WTC11 (cell line): ENCODE measurements around the gene DBN1.

Experiments used
- ATF1 ChIP-seq: sonication (generic); formaldehyde crosslinking; IDR thresholded peaks from 2 replicates; pipeline ENCODE4 v1.8.1; 2023; ENCODE audit warnings: mild to moderate bottlenecking, moderate library complexity, missing genetic modification reagents
- ELF4 ChIP-seq: sonication (generic); formaldehyde crosslinking; IDR thresholded peaks from 2 replicates; pipeline ENCODE4 v1.8.1; 2022; ENCODE audit warnings: low read depth, mild to moderate bottlenecking, moderate library complexity, missing genetic modification reagents
- ETV6 ChIP-seq: sonication (generic); formaldehyde crosslinking; IDR thresholded peaks from 2 replicates; pipeline ENCODE4 v1.8.1; 2022; ENCODE audit warnings: mild to moderate bottlenecking, missing genetic modification reagents
- FOXP1 ChIP-seq: sonication (generic); formaldehyde crosslinking; IDR thresholded peaks from 2 replicates; pipeline ENCODE4 v1.8.0; 2022; ENCODE audit warnings: missing genetic modification reagents, mild to moderate bottlenecking, moderate library complexity, borderline replicate concordance
- NR2C2 ChIP-seq: sonication (generic); formaldehyde crosslinking; IDR thresholded peaks from 2 replicates; pipeline ENCODE4 v1.8.0; 2022; ENCODE audit warnings: mild to moderate bottlenecking, missing genetic modification reagents
- SMAD3 ChIP-seq: sonication (generic); formaldehyde crosslinking; IDR thresholded peaks from 2 replicates; pipeline ENCODE4 v1.8.0; 2022; ENCODE audit warnings: missing genetic modification reagents, mild to moderate bottlenecking, borderline replicate concordance
- ZNF121 ChIP-seq: sonication (generic); formaldehyde crosslinking; IDR thresholded peaks from 2 replicates; pipeline ENCODE4 v1.8.0; 2023; ENCODE audit warnings: missing genetic modification reagents
- TF ChIP-seq, protein P1 (sequence below): sonication (generic); formaldehyde crosslinking; IDR thresholded peaks from 2 replicates; pipeline ENCODE4 v1.8.1; 2023; ENCODE audit warnings: mild to moderate bottlenecking, missing genetic modification reagents
- TF ChIP-seq, protein P2 (sequence below): fragments of 200-600 bp; IDR thresholded peaks from 2 replicates; pipeline ENCODE4 v1.8.0; 2022; ENCODE audit warnings: antibody characterized with exemption
- TF ChIP-seq, protein P3 (sequence below): sonication (generic); formaldehyde crosslinking; IDR thresholded peaks from 2 replicates; pipeline ENCODE4 v1.8.1; 2023; ENCODE audit warnings: mild to moderate bottlenecking, missing genetic modification reagents, moderate library complexity
- TF ChIP-seq, protein P4 (sequence below): sonication (generic); formaldehyde crosslinking; IDR thresholded peaks from 2 replicates; pipeline ENCODE4 v1.8.1; 2022; ENCODE audit warnings: low read depth, mild to moderate bottlenecking, moderate library complexity, missing genetic modification reagents, borderline replicate concordance
- TF ChIP-seq, protein P5 (sequence below): sonication (generic); formaldehyde crosslinking; IDR thresholded peaks from 2 replicates; pipeline ENCODE4 v1.8.1; 2023; ENCODE audit warnings: mild to moderate bottlenecking, missing genetic modification reagents
- TF ChIP-seq, protein P6 (sequence below): sonication (generic); formaldehyde crosslinking; conservative IDR thresholded peaks from 2 replicates; pipeline ENCODE4 v1.8.1; 2023; ENCODE audit warnings: mild to moderate bottlenecking, low read depth, missing genetic modification reagents, moderate library complexity

DNA sequence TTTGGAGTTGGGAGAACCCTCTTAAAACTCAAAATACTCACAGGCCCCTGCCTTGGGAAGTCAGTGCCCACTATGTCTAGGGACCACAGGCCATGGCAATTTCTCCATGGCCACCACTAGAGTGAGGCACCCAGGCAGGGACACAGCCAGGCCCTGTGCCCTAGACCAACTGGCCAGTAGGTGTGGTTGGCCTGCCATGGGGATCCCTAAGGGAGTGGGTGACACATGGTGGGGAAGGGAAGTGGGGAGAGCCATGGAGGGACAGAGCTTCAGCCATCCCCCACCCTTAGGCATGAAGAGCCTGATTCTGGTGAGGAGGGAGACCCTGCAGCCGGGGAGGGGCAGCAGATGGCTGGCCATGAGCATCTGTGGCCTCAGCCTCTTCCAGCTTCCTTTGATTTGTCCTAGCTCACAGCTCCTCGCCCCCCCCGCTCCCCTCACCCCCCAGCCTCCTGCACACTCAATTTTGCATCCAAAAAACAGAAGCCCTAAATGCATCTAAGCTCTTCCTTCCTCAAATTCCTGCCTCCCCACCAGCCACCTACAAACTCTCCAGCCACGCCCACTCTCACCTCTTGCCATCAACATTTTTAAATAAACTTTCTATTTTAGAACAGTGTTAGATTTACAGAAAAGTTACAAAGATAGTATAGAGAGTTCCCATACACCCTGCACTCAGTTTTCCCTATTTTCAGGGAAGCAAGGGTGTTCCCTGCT, 1.6 kb upstream of the DBN1 start:
- TF ChIP-seq, protein P1, sequence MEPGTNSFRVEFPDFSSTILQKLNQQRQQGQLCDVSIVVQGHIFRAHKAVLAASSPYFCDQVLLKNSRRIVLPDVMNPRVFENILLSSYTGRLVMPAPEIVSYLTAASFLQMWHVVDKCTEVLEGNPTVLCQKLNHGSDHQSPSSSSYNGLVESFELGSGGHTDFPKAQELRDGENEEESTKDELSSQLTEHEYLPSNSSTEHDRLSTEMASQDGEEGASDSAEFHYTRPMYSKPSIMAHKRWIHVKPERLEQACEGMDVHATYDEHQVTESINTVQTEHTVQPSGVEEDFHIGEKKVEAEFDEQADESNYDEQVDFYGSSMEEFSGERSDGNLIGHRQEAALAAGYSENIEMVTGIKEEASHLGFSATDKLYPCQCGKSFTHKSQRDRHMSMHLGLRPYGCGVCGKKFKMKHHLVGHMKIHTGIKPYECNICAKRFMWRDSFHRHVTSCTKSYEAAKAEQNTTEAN (CRISPR knock-in tag): no peak
- TF ChIP-seq, protein P2, sequence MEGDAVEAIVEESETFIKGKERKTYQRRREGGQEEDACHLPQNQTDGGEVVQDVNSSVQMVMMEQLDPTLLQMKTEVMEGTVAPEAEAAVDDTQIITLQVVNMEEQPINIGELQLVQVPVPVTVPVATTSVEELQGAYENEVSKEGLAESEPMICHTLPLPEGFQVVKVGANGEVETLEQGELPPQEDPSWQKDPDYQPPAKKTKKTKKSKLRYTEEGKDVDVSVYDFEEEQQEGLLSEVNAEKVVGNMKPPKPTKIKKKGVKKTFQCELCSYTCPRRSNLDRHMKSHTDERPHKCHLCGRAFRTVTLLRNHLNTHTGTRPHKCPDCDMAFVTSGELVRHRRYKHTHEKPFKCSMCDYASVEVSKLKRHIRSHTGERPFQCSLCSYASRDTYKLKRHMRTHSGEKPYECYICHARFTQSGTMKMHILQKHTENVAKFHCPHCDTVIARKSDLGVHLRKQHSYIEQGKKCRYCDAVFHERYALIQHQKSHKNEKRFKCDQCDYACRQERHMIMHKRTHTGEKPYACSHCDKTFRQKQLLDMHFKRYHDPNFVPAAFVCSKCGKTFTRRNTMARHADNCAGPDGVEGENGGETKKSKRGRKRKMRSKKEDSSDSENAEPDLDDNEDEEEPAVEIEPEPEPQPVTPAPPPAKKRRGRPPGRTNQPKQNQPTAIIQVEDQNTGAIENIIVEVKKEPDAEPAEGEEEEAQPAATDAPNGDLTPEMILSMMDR: no peak
- TF ChIP-seq FOXP1 (CRISPR knock-in tag) (no peak), ZNF121 (CRISPR knock-in tag) (no peak), NR2C2 (CRISPR knock-in tag) (no peak), ETV6 (CRISPR knock-in tag) (no peak), SMAD3 (CRISPR knock-in tag) (no peak), ELF4 (CRISPR knock-in tag) (no peak), ATF1 (CRISPR knock-in tag) (no peak)
- TF ChIP-seq, protein P3, sequence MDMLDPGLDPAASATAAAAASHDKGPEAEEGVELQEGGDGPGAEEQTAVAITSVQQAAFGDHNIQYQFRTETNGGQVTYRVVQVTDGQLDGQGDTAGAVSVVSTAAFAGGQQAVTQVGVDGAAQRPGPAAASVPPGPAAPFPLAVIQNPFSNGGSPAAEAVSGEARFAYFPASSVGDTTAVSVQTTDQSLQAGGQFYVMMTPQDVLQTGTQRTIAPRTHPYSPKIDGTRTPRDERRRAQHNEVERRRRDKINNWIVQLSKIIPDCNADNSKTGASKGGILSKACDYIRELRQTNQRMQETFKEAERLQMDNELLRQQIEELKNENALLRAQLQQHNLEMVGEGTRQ: no peak
- TF ChIP-seq, protein P4, sequence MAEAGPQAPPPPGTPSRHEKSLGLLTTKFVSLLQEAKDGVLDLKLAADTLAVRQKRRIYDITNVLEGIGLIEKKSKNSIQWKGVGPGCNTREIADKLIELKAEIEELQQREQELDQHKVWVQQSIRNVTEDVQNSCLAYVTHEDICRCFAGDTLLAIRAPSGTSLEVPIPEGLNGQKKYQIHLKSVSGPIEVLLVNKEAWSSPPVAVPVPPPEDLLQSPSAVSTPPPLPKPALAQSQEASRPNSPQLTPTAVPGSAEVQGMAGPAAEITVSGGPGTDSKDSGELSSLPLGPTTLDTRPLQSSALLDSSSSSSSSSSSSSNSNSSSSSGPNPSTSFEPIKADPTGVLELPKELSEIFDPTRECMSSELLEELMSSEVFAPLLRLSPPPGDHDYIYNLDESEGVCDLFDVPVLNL (CRISPR knock-in tag): no peak
- TF ChIP-seq, protein P5, sequence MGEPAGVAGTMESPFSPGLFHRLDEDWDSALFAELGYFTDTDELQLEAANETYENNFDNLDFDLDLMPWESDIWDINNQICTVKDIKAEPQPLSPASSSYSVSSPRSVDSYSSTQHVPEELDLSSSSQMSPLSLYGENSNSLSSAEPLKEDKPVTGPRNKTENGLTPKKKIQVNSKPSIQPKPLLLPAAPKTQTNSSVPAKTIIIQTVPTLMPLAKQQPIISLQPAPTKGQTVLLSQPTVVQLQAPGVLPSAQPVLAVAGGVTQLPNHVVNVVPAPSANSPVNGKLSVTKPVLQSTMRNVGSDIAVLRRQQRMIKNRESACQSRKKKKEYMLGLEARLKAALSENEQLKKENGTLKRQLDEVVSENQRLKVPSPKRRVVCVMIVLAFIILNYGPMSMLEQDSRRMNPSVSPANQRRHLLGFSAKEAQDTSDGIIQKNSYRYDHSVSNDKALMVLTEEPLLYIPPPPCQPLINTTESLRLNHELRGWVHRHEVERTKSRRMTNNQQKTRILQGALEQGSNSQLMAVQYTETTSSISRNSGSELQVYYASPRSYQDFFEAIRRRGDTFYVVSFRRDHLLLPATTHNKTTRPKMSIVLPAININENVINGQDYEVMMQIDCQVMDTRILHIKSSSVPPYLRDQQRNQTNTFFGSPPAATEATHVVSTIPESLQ (CRISPR knock-in tag): no peak
- TF ChIP-seq, protein P6, sequence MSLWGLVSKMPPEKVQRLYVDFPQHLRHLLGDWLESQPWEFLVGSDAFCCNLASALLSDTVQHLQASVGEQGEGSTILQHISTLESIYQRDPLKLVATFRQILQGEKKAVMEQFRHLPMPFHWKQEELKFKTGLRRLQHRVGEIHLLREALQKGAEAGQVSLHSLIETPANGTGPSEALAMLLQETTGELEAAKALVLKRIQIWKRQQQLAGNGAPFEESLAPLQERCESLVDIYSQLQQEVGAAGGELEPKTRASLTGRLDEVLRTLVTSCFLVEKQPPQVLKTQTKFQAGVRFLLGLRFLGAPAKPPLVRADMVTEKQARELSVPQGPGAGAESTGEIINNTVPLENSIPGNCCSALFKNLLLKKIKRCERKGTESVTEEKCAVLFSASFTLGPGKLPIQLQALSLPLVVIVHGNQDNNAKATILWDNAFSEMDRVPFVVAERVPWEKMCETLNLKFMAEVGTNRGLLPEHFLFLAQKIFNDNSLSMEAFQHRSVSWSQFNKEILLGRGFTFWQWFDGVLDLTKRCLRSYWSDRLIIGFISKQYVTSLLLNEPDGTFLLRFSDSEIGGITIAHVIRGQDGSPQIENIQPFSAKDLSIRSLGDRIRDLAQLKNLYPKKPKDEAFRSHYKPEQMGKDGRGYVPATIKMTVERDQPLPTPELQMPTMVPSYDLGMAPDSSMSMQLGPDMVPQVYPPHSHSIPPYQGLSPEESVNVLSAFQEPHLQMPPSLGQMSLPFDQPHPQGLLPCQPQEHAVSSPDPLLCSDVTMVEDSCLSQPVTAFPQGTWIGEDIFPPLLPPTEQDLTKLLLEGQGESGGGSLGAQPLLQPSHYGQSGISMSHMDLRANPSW (CRISPR knock-in tag): no peak
